ENCODE results near the gene RHBG.

- TF ChIP-seq CTCF (IDR thresholded peaks at IDR 0.05; ENCODE audit: low read depth, low read length, missing input control) (no peak), SP1 (IDR thresholded peaks at IDR 0.05) (no peak), GABPA (IDR thresholded peaks at IDR 0.05 in 1 of 2, conservative IDR thresholded peaks at IDR 0.05 in 1 of 2) (no peak), ZBTB33 (IDR thresholded peaks at IDR 0.05) (no peak), TAF1 (conservative IDR thresholded peaks at IDR 0.05) (no peak), JUND (IDR thresholded peaks at IDR 0.05) (no peak)
Measured at GRCh38 chr1:156390469-156391365, 21.7 kb downstream of the RHBG start.
